ENCODE measurements around the gene TMEM106A.
"Not testable (repeated sequence)": the region's sequence is repeated elsewhere in the genome, so short reads cannot be mapped to it uniquely, and the experiment has no call there.

- TF ChIP-seq CTCF (conservative IDR thresholded peaks at IDR 0.05; ENCODE audit: low read length); EZH2phosphoT487 (IDR thresholded peaks at IDR 0.05; ENCODE audit: borderline replicate concordance, low read depth, low read length): not testable (repeated sequence)
Measured at GRCh38 chr17:43239597-43239996, 27.9 kb downstream of the TMEM106A start.
